ENCODE data around the gene CWC15.
"Not testable (repeated sequence)": the region's sequence is repeated elsewhere in the genome, so short reads cannot be mapped to it uniquely, and the experiment has no call there.

The CWC15 gene

GRCh38 chr11:94954753-94955152, 18.6 kb downstream of the CWC15 start:
- no peak for DNase-seq (ENCODE audit: low read depth)

- DNase-seq (ENCODE audit: low read depth): no peak
These were observed 25.2 kb downstream of the CWC15 start for GRCh38 chr11:94948070-94948617.

- no peak for DNase-seq (ENCODE audit: low read depth)
These were observed 26.5 kb downstream of the CWC15 start for GRCh38 chr11:94946812-94947211.

GRCh38 chr11:94941131-94941530, 32.2 kb downstream of the CWC15 start:
- no peak for DNase-seq (ENCODE audit: low read depth)

- no peak for DNase-seq (ENCODE audit: low read depth)
These were observed 34.0 kb downstream of the CWC15 start for GRCh38 chr11:94939346-94939745.

GRCh38 chr11:94938095-94939055, 35.0 kb downstream of the CWC15 start:
- DNase-seq (ENCODE audit: low read depth): no peak

- DNase-seq (ENCODE audit: low read depth): no peak
These were observed 38.5 kb downstream of the CWC15 start for GRCh38 chr11:94934846-94935245.

GRCh38 chr11:94934362-94934761, 39.0 kb downstream of the CWC15 start:
- no peak for DNase-seq (ENCODE audit: low read depth)

GRCh38 chr11:94933223-94934130, 39.9 kb downstream of the CWC15 start:
- no peak for DNase-seq (ENCODE audit: low read depth)

GRCh38 chr11:94932503-94932902, 40.9 kb downstream of the CWC15 start:
- no peak for DNase-seq (ENCODE audit: low read depth)

GRCh38 chr11:94932072-94932471, 41.3 kb downstream of the CWC15 start:
- DNase-seq (ENCODE audit: low read depth): not testable (repeated sequence)

GRCh38 chr11:94928117-94928990, 45.0 kb downstream of the CWC15 start:
- no peak for DNase-seq (ENCODE audit: low read depth)

GRCh38 chr11:94926698-94927237, 46.6 kb downstream of the CWC15 start:
- DNase-seq (ENCODE audit: low read depth): no peak

- DNase-seq (ENCODE audit: low read depth): no peak
These were observed 47.1 kb downstream of the CWC15 start for GRCh38 chr11:94926271-94926625.

GRCh38 chr11:94925422-94926270, 47.7 kb downstream of the CWC15 start:
- no peak for DNase-seq (ENCODE audit: low read depth)

- DNase-seq (ENCODE audit: low read depth): no peak
These were observed 48.7 kb downstream of the CWC15 start for GRCh38 chr11:94924612-94925011.

- DNase-seq (ENCODE audit: low read depth): no peak
These were observed 49.2 kb downstream of the CWC15 start for GRCh38 chr11:94924171-94924572.

GRCh38 chr11:94923004-94923334, 50.4 kb downstream of the CWC15 start:
- DNase-seq (ENCODE audit: low read depth): no peak

- no peak for DNase-seq (ENCODE audit: low read depth)
These were observed 50.9 kb downstream of the CWC15 start for GRCh38 chr11:94922321-94923003.

GRCh38 chr11:94920311-94920710, 53.0 kb downstream of the CWC15 start:
- DNase-seq (ENCODE audit: low read depth): no peak

Measured in activated T-helper 9 cell treated with anti-CD3 and anti-CD28 coated beads, Interleukin-2, amount 50 U/mL, for 16 hours (primary cell).